Panc1 (cell line): ENCODE measurements around the gene EML6.

Experiments used
- CTCF ChIP-seq: fragments of 450-650 bp; IDR thresholded peaks from 2 replicates; pipeline ENCODE4 v1.5.1; 2017; ENCODE audit warnings: mild to moderate bottlenecking
- POLR2AphosphoS5 ChIP-seq: IDR thresholded peaks from 2 replicates; pipeline ENCODE4 v1.6.1; 2012; ENCODE audit warnings: mild to moderate bottlenecking, low read depth, low read length, moderate library complexity
- REST ChIP-seq, 2 experiments: IDR thresholded peaks; 2 replicates each; pipeline ENCODE4 v1.6.1; 2011 to 2012; ENCODE audit warnings: low read depth in 2 of 2, control low read depth in 1 of 2, low read length in 1 of 2, mild to moderate bottlenecking in 1 of 2, moderate library complexity in 1 of 2; ENCODE audit not compliant: insufficient read depth in 1 of 2
- SIN3A ChIP-seq: IDR thresholded peaks from 2 replicates; pipeline ENCODE4 v1.6.1; 2012; ENCODE audit warnings: low read depth, mild to moderate bottlenecking, low read length, moderate library complexity, borderline replicate concordance; ENCODE audit not compliant: insufficient read depth

GRCh38 chr2:54725343-54726099, 2.1 kb downstream of the EML6 start:
- TF ChIP-seq CTCF (no peak), SIN3A (no peak), POLR2AphosphoS5 (no peak), REST (IDR thresholded peaks at IDR 0.05; ENCODE audit: insufficient read depth in 1 of 2, low read depth in 2 of 2, low read length in 1 of 2) (no peak)
